GM12878 (cell line): ENCODE results near the gene TPRA1. TPM values are rescaled to one million over a fixed set of nuclear protein-coding genes. Genes with fewer than 3 reads are reported as not detected.

Experiments used
- ATAC-seq: fragments of 200-7000 bp; cut with Tn5 transposase; 3 replicates; pipeline ENCODE4 v1.9.1; 2020; ENCODE audit warnings: mild to moderate bottlenecking, moderate library complexity
- BruUV-seq: library from RNA; stranded (reverse); fragments of 400-500 nt; replicated peaks from 2 replicates; lab custom pipeline; 2021; lab: Mats Ljungman, UMichigan
- CTCF ChIA-PET: fragments of 300-600 bp; sonication (Branson Sonifier 250); formaldehyde crosslinking; extraction: SDS; loops from one replicate; lab custom pipeline; 2021; ENCODE audit warnings: inconsistent platforms; lab: Yijun Ruan, JAX
- POLR2A ChIA-PET: fragments of 350-600 bp; formaldehyde crosslinking; extraction: SDS; loops from one replicate; lab custom pipeline; 2021; ENCODE audit warnings: inconsistent platforms; lab: Charles Lee
- RAD21 ChIA-PET: fragments of 300-600 bp; sonication (Branson Sonifier 250); formaldehyde crosslinking; loops from one replicate; lab custom pipeline; 2023; ENCODE audit warnings: antibody characterized with exemption; ENCODE audit not compliant: unreplicated experiment; lab: Charles Lee
- SMC1A ChIA-PET: fragments of 300-600 bp; sonication (Branson Sonifier 250); formaldehyde crosslinking; loops from one replicate; lab custom pipeline; 2023; ENCODE audit not compliant: unreplicated experiment, uncharacterized antibody; lab: Charles Lee
- DNase-seq: peaks from one replicate; pipeline ENCODE4 v3.0.0-alpha.2; 2011; ENCODE audit warnings: low read depth, low spot score
- FAIRE-seq: peaks from 3 replicates; lab custom pipeline; 2011; peaks lifted over from hg19 to GRCh38; lab: Jason Lieb, UNC
- H2AFZ ChIP-seq: 2 replicates; pipeline ENCODE4 v1.6.0; 2011; ENCODE audit warnings: low read depth, low read length, control low read depth; ENCODE audit not compliant: control insufficient read depth
- H3K27ac ChIP-seq: 2 replicates; pipeline ENCODE4 v1.5.1; 2011; ENCODE audit warnings: control low read depth; ENCODE audit not compliant: control insufficient read depth, insufficient read depth
- H3K27me3 ChIP-seq, 2 experiments: replicated peaks in 1 of 2; 2 replicates each; pipeline versions ENCODE4 v1.6.0 to v1.6.1; 2011; ENCODE audit warnings: low read length in 1 of 2; ENCODE audit not compliant: control insufficient read depth in 2 of 2, insufficient read depth in 2 of 2
- H3K36me3 ChIP-seq, 2 experiments: 2 replicates each; pipeline ENCODE4 v1.5.1; 2011; ENCODE audit warnings: low read length in 1 of 2; ENCODE audit not compliant: control insufficient read depth in 2 of 2, insufficient read depth in 2 of 2
- H3K4me1 ChIP-seq: 2 replicates; pipeline ENCODE4 v1.6.1; 2011; ENCODE audit warnings: mild to moderate bottlenecking, low read length, moderate library complexity, mixed read lengths; ENCODE audit not compliant: control insufficient read depth, insufficient read depth
- H3K4me2 ChIP-seq: 2 replicates; pipeline ENCODE4 v1.6.0; 2011; ENCODE audit warnings: control low read depth; ENCODE audit not compliant: control insufficient read depth, insufficient read depth
- H3K4me3 ChIP-seq: fragments of 200-600 bp; sonication (generic); 2 replicates; pipeline ENCODE4 v1.5.1; 2016
- H3K79me2 ChIP-seq: 2 replicates; pipeline ENCODE4 v1.6.0; 2011; ENCODE audit warnings: low read length; ENCODE audit not compliant: control insufficient read depth, insufficient read depth
- H3K9ac ChIP-seq: 2 replicates; pipeline ENCODE4 v1.8.0; 2011; ENCODE audit warnings: low read length, control low read depth, mixed read lengths; ENCODE audit not compliant: control insufficient read depth, insufficient read depth
- H3K9me3 ChIP-seq: replicated peaks from 3 replicates; pipeline ENCODE4 v1.5.1; 2011; ENCODE audit warnings: mild to moderate bottlenecking, low read length; ENCODE audit not compliant: control insufficient read depth, insufficient read depth
- H4K20me1 ChIP-seq: 2 replicates; pipeline ENCODE4 v1.6.0; 2011; ENCODE audit not compliant: control insufficient read depth, insufficient read depth
- DPF2 ChIP-seq: fragments of 450-650 bp; IDR thresholded peaks from 2 replicates; pipeline ENCODE4 v1.6.1; 2017; ENCODE audit warnings: mild to moderate bottlenecking
- EZH2 ChIP-seq: IDR thresholded peaks from 2 replicates; pipeline ENCODE4 v1.6.1; 2012; ENCODE audit warnings: low read depth, mild to moderate bottlenecking, control low read depth, inconsistent platforms, low read length, borderline replicate concordance; ENCODE audit not compliant: control insufficient read depth
- HDGF ChIP-seq: fragments of 450-650 bp; IDR thresholded peaks from 2 replicates; pipeline ENCODE4 v1.6.1; 2016; ENCODE audit warnings: antibody characterized with exemption
- IKZF2 ChIP-seq, 2 experiments: fragments of 450-650 bp; IDR thresholded peaks; 2 replicates each; pipeline ENCODE4 v1.6.1; 2017; ENCODE audit warnings: mild to moderate bottlenecking in 2 of 2, moderate library complexity in 2 of 2
- LARP7 ChIP-seq: fragments of 450-650 bp; IDR thresholded peaks from 2 replicates; pipeline ENCODE4 v1.6.1; 2017; ENCODE audit warnings: mild to moderate bottlenecking
- PML ChIP-seq: IDR thresholded peaks from 2 replicates; pipeline ENCODE4 v1.6.1; 2012; ENCODE audit warnings: low read length, inconsistent platforms
- SMARCA5 ChIP-seq: fragments of 450-650 bp; IDR thresholded peaks from 2 replicates; pipeline ENCODE4 v1.6.1; 2017; ENCODE audit warnings: mild to moderate bottlenecking
- TAF1 ChIP-seq: IDR thresholded peaks from 2 replicates; pipeline ENCODE4 v1.6.1; 2011; ENCODE audit warnings: mild to moderate bottlenecking, low read depth, low read length, borderline replicate concordance
- WGBS: methylation state at CpG from one replicate; pipeline ENCODE4 v1.1.6; 2016; ENCODE audit warnings: low lambda C conversion rate; ENCODE audit not compliant: insufficient replicate concordance, insufficient coverage; ENCODE audit errors: missing lambda C conversion rate; 5-methylcytosine and 5-hydroxymethylcytosine counted together
- in situ Hi-C: fragments of 300-500 bp; cut with MboI; formaldehyde crosslinking; loops from 9 replicates; pipeline ENCODE4 v1.14.3; 2018; ENCODE audit warnings: mixed read lengths
- intact Hi-C: fragments of 100-400 bp; cut with micrococcal nuclease; formaldehyde crosslinking; loops from one replicate; pipeline ENCODE4 v1.14.2; 2022; ENCODE audit not compliant: unreplicated experiment
- polyA plus RNA-seq, 11 experiments: library from polyadenylated mRNA; depleted of rRNA in 4 of 11; unstranded in 6 of 11; stranded (reverse) in 5 of 11; fragments of >200 nt; fragmentation: Nextera tagmentation in 4 of 11; fragmentation: Illumina TruSeq in 1 of 11; extraction: Ambion mirVana in 4 of 11; extraction: Trizol in 1 of 11; gene quantifications; 1 replicate in 1 of 11; 2 replicates in 10 of 11; pipeline versions ENCODE4 v1.2.1 to v1.2.3, GENCODE V29; 2011 to 2016; ENCODE audit warnings: inconsistent platforms in 2 of 11, missing spikeins in 2 of 11, low read depth in 1 of 11
- total RNA-seq, 4 experiments: library from RNA; depleted of rRNA in 3 of 4; stranded (reverse); fragments of >200 nt in 3 of 4; fragmentation: Illumina TruSeq in 1 of 4; extraction: Trizol in 1 of 4; gene quantifications; 2 replicates each; pipeline versions ENCODE4 v1.2.1 to v1.2.3, GENCODE V29; 2013 to 2021
- TF ChIP-seq, protein P1 (sequence below): IDR thresholded peaks from 2 replicates; pipeline ENCODE4 v1.6.1; 2011; ENCODE audit warnings: low read depth, mild to moderate bottlenecking, low read length, moderate library complexity, borderline replicate concordance; ENCODE audit errors: extremely low read depth
- TF ChIP-seq, protein P2 (sequence below): fragments of 450-650 bp; IDR thresholded peaks from 2 replicates; pipeline ENCODE4 v1.6.1; 2017; ENCODE audit warnings: low read depth, mild to moderate bottlenecking, moderate library complexity

TPRA1 gene
- total and polyA plus RNA-seq, 10 of the 15 experiments (the other 5 are each of a cell fraction or from before 2014, with no cell fraction given), result 1.8 to 39.6 (median 26.6) TPM

DNA sequence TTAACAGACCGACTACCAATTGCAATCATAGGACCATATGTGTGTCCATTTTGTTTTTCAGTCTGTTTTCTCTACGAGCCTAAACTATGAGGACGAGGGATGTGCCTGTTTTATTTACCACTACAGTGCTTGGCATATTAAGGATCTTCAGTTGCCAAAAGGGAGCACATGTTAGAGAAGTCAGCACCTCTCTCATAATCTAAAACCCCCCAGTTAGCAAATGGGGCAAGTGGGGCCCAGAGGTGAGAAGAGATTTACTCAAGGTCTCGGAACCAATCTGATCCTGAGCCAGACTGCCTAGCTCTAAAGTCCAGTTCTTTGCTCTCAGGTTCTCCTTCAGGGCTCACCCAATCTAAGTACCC lies 37.9 kb upstream of the TPRA1 start:
- BruUV-seq, result no TSS peak
- ATAC-seq, result no peak
- H3K27me3 ChIP-seq, result peaks cover 10 to 13% of the 10 kb centered on the region in 2 experiments; a peak in 3 of 4 replicates
- no peak for FAIRE-seq
- H4K20me1 ChIP-seq, result no peaks in the 10 kb centered on the region; the same call in 1 of the 2 replicates
- ChIA-PET CTCF (interaction anchor here (0.9 kb wide), 1 partner anchor 30 kb away, joined by 3 read pairs; no protein-coding TSS in a partner anchor), POLR2A (no interaction called here), RAD21 (no interaction called here), SMC1A (no interaction called here)
- 62% methylated on average over 4 of the region's 4 CpGs for WGBS
- H3K4me3 ChIP-seq, result no peak overlapping the region
- H3K9ac ChIP-seq, result no peak overlapping the region
- H3K36me3 ChIP-seq, result no peaks in the 10 kb centered on the region; a peak in 1 of 4 replicates
- H3K79me2 ChIP-seq, result no peaks in the 10 kb centered on the region
- in situ Hi-C loops (no loop called here), intact Hi-C loops (no loop called here)
- no peak overlapping the region for H3K4me2 ChIP-seq
- H2AFZ ChIP-seq, result no peak overlapping the region
- no peak for DNase-seq
- H3K27ac ChIP-seq, result no peak overlapping the region
- TF ChIP-seq EZH2, result 0 out of 2 replicates have a peak, but pooled peaks have one; percentile 51
- no peak for TF ChIP-seq HDGF
- TF ChIP-seq SMARCA5, result no peak
- no peak for TF ChIP-seq LARP7
- peaks cover 8% of the 10 kb centered on the region for H3K4me1 ChIP-seq
- no peaks in the 10 kb centered on the region for H3K9me3 ChIP-seq

DNA sequence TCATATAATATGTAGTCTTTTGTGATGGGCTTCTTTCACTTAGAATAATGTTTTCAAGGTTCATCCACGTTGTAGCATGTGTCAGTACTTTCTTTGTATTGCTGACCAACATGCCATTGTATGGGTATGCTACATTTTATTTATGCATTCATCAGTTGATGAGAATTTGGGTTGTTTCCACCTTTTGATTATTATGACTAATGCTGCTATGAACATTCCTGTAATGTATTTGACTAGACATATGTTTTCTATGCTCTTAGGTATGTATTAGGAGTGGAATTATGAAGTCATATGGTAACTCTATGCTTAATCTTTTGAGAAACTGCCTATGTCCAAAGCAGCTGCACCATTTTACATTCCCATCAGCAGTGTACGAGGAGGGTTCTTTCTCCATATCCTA lies 35.3 kb upstream of the TPRA1 start:
- ATAC-seq (no peak), FAIRE-seq (no peak), DNase-seq (no peak)
- ChIA-PET CTCF (interaction anchor here (1.0 to 1.5 kb wide), 3 partner anchors 10 to 345 kb away, joined by 3 to 6 read pairs (median 3); no protein-coding TSS in a partner anchor), SMC1A (no interaction called here), POLR2A (no interaction called here), RAD21 (no interaction called here)
- intact Hi-C loops, result no loop called here
- H3K9ac ChIP-seq, result no peak overlapping the region
- WGBS, result 31% methylated on average over 2 of the region's 2 CpGs
- TF ChIP-seq TAF1, result no peak
- TF ChIP-seq, protein P1, sequence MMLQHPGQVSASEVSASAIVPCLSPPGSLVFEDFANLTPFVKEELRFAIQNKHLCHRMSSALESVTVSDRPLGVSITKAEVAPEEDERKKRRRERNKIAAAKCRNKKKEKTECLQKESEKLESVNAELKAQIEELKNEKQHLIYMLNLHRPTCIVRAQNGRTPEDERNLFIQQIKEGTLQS, result no peak
- TF ChIP-seq DPF2, result no peak
- TF ChIP-seq PML, result no peak
- TF ChIP-seq, protein P2, sequence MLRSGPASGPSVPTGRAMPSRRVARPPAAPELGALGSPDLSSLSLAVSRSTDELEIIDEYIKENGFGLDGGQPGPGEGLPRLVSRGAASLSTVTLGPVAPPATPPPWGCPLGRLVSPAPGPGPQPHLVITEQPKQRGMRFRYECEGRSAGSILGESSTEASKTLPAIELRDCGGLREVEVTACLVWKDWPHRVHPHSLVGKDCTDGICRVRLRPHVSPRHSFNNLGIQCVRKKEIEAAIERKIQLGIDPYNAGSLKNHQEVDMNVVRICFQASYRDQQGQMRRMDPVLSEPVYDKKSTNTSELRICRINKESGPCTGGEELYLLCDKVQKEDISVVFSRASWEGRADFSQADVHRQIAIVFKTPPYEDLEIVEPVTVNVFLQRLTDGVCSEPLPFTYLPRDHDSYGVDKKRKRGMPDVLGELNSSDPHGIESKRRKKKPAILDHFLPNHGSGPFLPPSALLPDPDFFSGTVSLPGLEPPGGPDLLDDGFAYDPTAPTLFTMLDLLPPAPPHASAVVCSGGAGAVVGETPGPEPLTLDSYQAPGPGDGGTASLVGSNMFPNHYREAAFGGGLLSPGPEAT, result no peak
- no peak for TF ChIP-seq IKZF2 (IDR thresholded peaks at IDR 0.05)
- peaks cover 12 to 14% of the 10 kb centered on the region in 2 experiments for H3K36me3 ChIP-seq
- no peak overlapping the region for H3K27ac ChIP-seq
- no peak overlapping the region for H2AFZ ChIP-seq
- BruUV-seq, result no TSS peak
- H3K4me1 ChIP-seq, result peaks cover 8% of the 10 kb centered on the region
- no peak overlapping the region for H3K4me3 ChIP-seq
- no peaks in the 10 kb centered on the region for H3K79me2 ChIP-seq
- peaks cover 10 to 13% of the 10 kb centered on the region in 2 experiments; a peak in 3 of 4 replicates for H3K27me3 ChIP-seq
- H4K20me1 ChIP-seq, result no peaks in the 10 kb centered on the region; the same call in 1 of the 2 replicates
- in situ Hi-C loops, result no loop called here
- no peak overlapping the region for H3K4me2 ChIP-seq
- H3K9me3 ChIP-seq, result no peaks in the 10 kb centered on the region
